Measurements from ENCODE around the gene CASP7. TPM values are rescaled to one million over a fixed set of nuclear protein-coding genes. Genes with fewer than 3 reads are reported as not detected.
A peak's percentile ranks its signal among the peaks of the same experiment; 100 is the strongest.

The CASP7 gene
- total RNA-seq, 1 experiment from 2014 or later = 4.7 TPM

DNA sequence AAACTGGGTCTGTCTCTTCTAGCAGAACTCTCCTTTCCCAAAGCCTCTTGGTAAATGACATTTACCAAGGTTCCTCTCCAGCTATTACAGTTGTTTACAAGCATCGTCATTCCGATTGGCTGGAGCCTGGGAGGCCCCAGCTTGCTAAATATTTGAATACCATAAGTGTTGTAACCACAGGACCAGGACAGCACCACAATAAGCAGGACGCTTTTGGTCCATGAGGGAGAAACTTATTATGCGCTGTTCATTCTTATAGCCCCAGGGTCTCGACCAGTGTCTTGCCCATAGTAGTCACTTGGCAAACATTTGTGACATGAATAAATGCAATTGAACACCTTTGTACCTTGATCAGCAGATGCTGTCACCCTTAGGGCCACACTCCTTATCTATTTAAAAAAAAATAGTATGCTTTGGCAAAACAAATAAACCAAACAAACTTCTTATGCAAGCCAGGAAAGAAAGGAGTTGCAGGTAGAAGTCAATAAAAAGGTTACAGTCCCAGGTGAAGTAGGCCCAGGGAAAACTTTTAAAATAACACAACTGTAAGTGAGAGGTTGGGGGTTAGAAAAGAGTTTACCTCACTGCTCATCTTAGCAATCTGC, 48.7 kb upstream of the CASP7 start (continued):
- TF ChIP-seq ZNF232 (CRISPR knock-in tag; IDR thresholded peaks at IDR 0.05) = no peak

GRCh38 chr10:113631684-113632367, 47.9 kb upstream of the CASP7 start:
- Mint-ChIP-seq H3K27me3 (ENCODE audit: low read depth) (no peaks in the 10 kb centered on the region; the same call in none of the 2 replicates), H3K27ac (no peak overlapping the region), H3K4me1 (peaks cover 19% of the 10 kb centered on the region), H3K4me3 (no peak overlapping the region), H3K9me3 (peaks cover 19% of the 10 kb centered on the region), H3K36me3 (peaks cover 8% of the 10 kb centered on the region)
- ChIA-PET POLR2A (no interaction called here), CTCF (interaction anchor here (1.2 kb wide), 1 partner anchor 48 kb away, joined by 4 read pairs; the partner anchor contains the start of gene CASP7)
- TF ChIP-seq MYBL2 (CRISPR knock-in tag; IDR thresholded peaks at IDR 0.05) = no peak
- TF ChIP-seq, protein P1, sequence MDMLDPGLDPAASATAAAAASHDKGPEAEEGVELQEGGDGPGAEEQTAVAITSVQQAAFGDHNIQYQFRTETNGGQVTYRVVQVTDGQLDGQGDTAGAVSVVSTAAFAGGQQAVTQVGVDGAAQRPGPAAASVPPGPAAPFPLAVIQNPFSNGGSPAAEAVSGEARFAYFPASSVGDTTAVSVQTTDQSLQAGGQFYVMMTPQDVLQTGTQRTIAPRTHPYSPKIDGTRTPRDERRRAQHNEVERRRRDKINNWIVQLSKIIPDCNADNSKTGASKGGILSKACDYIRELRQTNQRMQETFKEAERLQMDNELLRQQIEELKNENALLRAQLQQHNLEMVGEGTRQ (CRISPR knock-in tag; IDR thresholded peaks at IDR 0.05) = peak; percentile 49
- ATAC-seq (peak; percentile 65), DNase-seq (ENCODE audit: low spot score) (no peak)

- TF ChIP-seq MXD4 (CRISPR knock-in tag; IDR thresholded peaks at IDR 0.05; ENCODE audit: borderline replicate concordance) = no peak
- TF ChIP-seq STAT6 (CRISPR knock-in tag; conservative IDR thresholded peaks at IDR 0.05; ENCODE audit: low read depth) = no peak
- TF ChIP-seq, protein P2, sequence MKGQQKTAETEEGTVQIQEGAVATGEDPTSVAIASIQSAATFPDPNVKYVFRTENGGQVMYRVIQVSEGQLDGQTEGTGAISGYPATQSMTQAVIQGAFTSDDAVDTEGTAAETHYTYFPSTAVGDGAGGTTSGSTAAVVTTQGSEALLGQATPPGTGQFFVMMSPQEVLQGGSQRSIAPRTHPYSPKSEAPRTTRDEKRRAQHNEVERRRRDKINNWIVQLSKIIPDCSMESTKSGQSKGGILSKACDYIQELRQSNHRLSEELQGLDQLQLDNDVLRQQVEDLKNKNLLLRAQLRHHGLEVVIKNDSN (CRISPR knock-in tag; IDR thresholded peaks at IDR 0.05) = no peak
- TF ChIP-seq FOXP1 (CRISPR knock-in tag; IDR thresholded peaks at IDR 0.05; ENCODE audit: borderline replicate concordance) = no peak
- TF ChIP-seq, protein P3, sequence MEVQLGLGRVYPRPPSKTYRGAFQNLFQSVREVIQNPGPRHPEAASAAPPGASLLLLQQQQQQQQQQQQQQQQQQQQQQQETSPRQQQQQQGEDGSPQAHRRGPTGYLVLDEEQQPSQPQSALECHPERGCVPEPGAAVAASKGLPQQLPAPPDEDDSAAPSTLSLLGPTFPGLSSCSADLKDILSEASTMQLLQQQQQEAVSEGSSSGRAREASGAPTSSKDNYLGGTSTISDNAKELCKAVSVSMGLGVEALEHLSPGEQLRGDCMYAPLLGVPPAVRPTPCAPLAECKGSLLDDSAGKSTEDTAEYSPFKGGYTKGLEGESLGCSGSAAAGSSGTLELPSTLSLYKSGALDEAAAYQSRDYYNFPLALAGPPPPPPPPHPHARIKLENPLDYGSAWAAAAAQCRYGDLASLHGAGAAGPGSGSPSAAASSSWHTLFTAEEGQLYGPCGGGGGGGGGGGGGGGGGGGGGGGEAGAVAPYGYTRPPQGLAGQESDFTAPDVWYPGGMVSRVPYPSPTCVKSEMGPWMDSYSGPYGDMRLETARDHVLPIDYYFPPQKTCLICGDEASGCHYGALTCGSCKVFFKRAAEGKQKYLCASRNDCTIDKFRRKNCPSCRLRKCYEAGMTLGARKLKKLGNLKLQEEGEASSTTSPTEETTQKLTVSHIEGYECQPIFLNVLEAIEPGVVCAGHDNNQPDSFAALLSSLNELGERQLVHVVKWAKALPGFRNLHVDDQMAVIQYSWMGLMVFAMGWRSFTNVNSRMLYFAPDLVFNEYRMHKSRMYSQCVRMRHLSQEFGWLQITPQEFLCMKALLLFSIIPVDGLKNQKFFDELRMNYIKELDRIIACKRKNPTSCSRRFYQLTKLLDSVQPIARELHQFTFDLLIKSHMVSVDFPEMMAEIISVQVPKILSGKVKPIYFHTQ (CRISPR knock-in tag; IDR thresholded peaks at IDR 0.05) = no peak
- no peak for TF ChIP-seq ZNF263 (CRISPR knock-in tag; IDR thresholded peaks at IDR 0.05; ENCODE audit: low read depth)
- TF ChIP-seq JUN (CRISPR knock-in tag; IDR thresholded peaks at IDR 0.05) = no peak
- no peak for TF ChIP-seq KAT7 (CRISPR knock-in tag; IDR thresholded peaks at IDR 0.05; ENCODE audit: borderline replicate concordance)
- TF ChIP-seq SOX15 (CRISPR knock-in tag; IDR thresholded peaks at IDR 0.05) = no peak
- TF ChIP-seq SMAD3 (CRISPR knock-in tag; IDR thresholded peaks at IDR 0.05; ENCODE audit: borderline replicate concordance) = no peak
- TF ChIP-seq MLX (CRISPR knock-in tag; IDR thresholded peaks at IDR 0.05) = no peak
- TF ChIP-seq GTF2I (CRISPR knock-in tag; conservative IDR thresholded peaks at IDR 0.05) = no peak
- TF ChIP-seq, protein P4, sequence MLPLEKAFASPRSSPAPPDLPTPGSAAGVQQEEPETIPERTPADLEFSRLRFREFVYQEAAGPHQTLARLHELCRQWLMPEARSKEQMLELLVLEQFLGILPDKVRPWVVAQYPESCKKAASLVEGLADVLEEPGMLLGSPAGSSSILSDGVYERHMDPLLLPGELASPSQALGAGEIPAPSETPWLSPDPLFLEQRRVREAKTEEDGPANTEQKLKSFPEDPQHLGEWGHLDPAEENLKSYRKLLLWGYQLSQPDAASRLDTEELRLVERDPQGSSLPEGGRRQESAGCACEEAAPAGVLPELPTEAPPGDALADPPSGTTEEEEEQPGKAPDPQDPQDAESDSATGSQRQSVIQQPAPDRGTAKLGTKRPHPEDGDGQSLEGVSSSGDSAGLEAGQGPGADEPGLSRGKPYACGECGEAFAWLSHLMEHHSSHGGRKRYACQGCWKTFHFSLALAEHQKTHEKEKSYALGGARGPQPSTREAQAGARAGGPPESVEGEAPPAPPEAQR (CRISPR knock-in tag; IDR thresholded peaks at IDR 0.05) = no peak
- TF ChIP-seq MYBL2 (CRISPR knock-in tag; IDR thresholded peaks at IDR 0.05) = no peak
- no peak for TF ChIP-seq ZBTB21 (CRISPR knock-in tag; IDR thresholded peaks at IDR 0.05; ENCODE audit: borderline replicate concordance)
- Mint-ChIP-seq H3K4me1 (peaks cover 10% of the 10 kb centered on the region; the same call in 1 of the 2 replicates), H3K4me3 (no peak overlapping the region), H3K36me3 (peaks cover 1% of the 10 kb centered on the region; the same call in 1 of the 2 replicates), H3K27me3 (ENCODE audit: low read depth) (no peaks in the 10 kb centered on the region), H3K27ac (no peak overlapping the region), H3K9me3 (peaks cover 2% of the 10 kb centered on the region)
- POLR2A ChIA-PET = no interaction called here
- ATAC-seq (no peak), DNase-seq (ENCODE audit: low spot score) (no peak)
- CTCF ChIA-PET = no interaction called here
Measured at GRCh38 chr10:113639966-113640365, 39.7 kb upstream of the CASP7 start.
